Liver (tissue), 9 donors: ENCODE data around the gene ZC3H18. TPM values are rescaled to one million over a fixed set of nuclear protein-coding genes. Genes with fewer than 3 reads are reported as not detected.

Source experiments
- DNase-seq: peaks from one replicate; pipeline ENCODE4 v3.0.0-alpha.2; 2017; ENCODE audit warnings: low spot score
- H3K27ac ChIP-seq, 2 donors: one replicate each; pipeline ENCODE4 v1.7.0; 2013; ENCODE audit warnings: inconsistent platforms in 2 of 2, low read length in 2 of 2, control low read depth in 1 of 2, low read depth in 1 of 2, mild to moderate bottlenecking in 1 of 2
- H3K27me3 ChIP-seq, 4 donors: one replicate each; pipeline versions ENCODE4 v1.6.1 to v1.7.0; 2013; ENCODE audit warnings: low read length in 3 of 4, inconsistent platforms in 1 of 4, mild to moderate bottlenecking in 1 of 4, moderate library complexity in 1 of 4; ENCODE audit not compliant: control insufficient read depth in 4 of 4, insufficient read depth in 4 of 4
- H3K36me3 ChIP-seq, 4 donors: one replicate each; pipeline versions ENCODE4 v1.6.1 to v1.7.0; 2013; ENCODE audit warnings: low read length in 3 of 4, mild to moderate bottlenecking in 3 of 4, low read depth in 1 of 4, moderate library complexity in 1 of 4; ENCODE audit not compliant: control insufficient read depth in 4 of 4, insufficient read depth in 3 of 4
- H3K4me1 ChIP-seq, 4 donors: one replicate each; pipeline versions ENCODE4 v1.6.1 to v1.7.0; 2013; ENCODE audit warnings: low read length in 3 of 4, mild to moderate bottlenecking in 3 of 4, moderate library complexity in 1 of 4; ENCODE audit not compliant: control insufficient read depth in 4 of 4, insufficient read depth in 4 of 4
- H3K4me3 ChIP-seq, 3 donors: one replicate each; pipeline versions ENCODE4 v1.6.1 to v1.7.0; 2013; ENCODE audit warnings: low read length in 3 of 3, control low read depth in 1 of 3, low read depth in 1 of 3, mild to moderate bottlenecking in 1 of 3
- H3K9ac ChIP-seq, 2 donors: one replicate each; pipeline ENCODE4 v1.7.0; 2013; ENCODE audit warnings: low read length in 2 of 2, mild to moderate bottlenecking in 2 of 2, moderate library complexity in 2 of 2, control low read depth in 1 of 2, low read depth in 1 of 2
- H3K9me3 ChIP-seq, 4 donors: one replicate each; pipeline versions ENCODE4 v1.6.1 to v1.7.0; 2013; ENCODE audit warnings: low read length in 3 of 4; ENCODE audit not compliant: control insufficient read depth in 4 of 4
- ATF3 ChIP-seq: IDR thresholded peaks from 2 replicates; pipeline ENCODE4 v1.6.1; 2016; ENCODE audit warnings: antibody characterized with exemption
- CTCF ChIP-seq: fragments of 150-350 bp; IDR thresholded peaks from 2 replicates; pipeline ENCODE4 v1.5.1; 2017; ENCODE audit warnings: improper control_type of control experiment, low read depth, low read length; ENCODE audit not compliant: missing input control
- EGR1 ChIP-seq, 2 donors: IDR thresholded peaks; 2 replicates each; pipeline ENCODE4 v1.6.1; 2016 to 2018; ENCODE audit warnings: antibody characterized with exemption in 2 of 2, low read depth in 2 of 2
- FOXA2 ChIP-seq: IDR thresholded peaks from 2 replicates; pipeline ENCODE4 v1.6.1; 2016; ENCODE audit warnings: antibody characterized with exemption
- GABPA ChIP-seq, 2 donors: IDR thresholded peaks in 1 of 2; conservative IDR thresholded peaks in 1 of 2; 2 replicates each; pipeline ENCODE4 v1.6.1; 2016; ENCODE audit warnings: antibody characterized with exemption in 2 of 2, mild to moderate bottlenecking in 1 of 2, moderate library complexity in 1 of 2
- HNF4A ChIP-seq, 2 donors: conservative IDR thresholded peaks; 2 replicates each; pipeline ENCODE4 v1.6.1; 2016; ENCODE audit warnings: antibody characterized with exemption in 2 of 2, mild to moderate bottlenecking in 2 of 2
- HNF4G ChIP-seq: IDR thresholded peaks from 2 replicates; pipeline ENCODE4 v1.6.1; 2016; ENCODE audit warnings: antibody characterized with exemption
- JUND ChIP-seq, 2 donors: IDR thresholded peaks; 2 replicates each; pipeline ENCODE4 v1.6.1; 2016; ENCODE audit warnings: antibody characterized with exemption in 2 of 2
- MAX ChIP-seq: IDR thresholded peaks from 2 replicates; pipeline ENCODE4 v1.6.1; 2016; ENCODE audit warnings: antibody characterized with exemption
- NR2F2 ChIP-seq: IDR thresholded peaks from 2 replicates; pipeline ENCODE4 v1.6.1; 2016; ENCODE audit warnings: antibody characterized with exemption
- REST ChIP-seq: IDR thresholded peaks from 2 replicates; pipeline ENCODE4 v1.6.1; 2016; ENCODE audit warnings: antibody characterized with exemption, mild to moderate bottlenecking
- RXRA ChIP-seq, 2 donors: IDR thresholded peaks; 2 replicates each; pipeline ENCODE4 v1.6.1; 2017 to 2018; ENCODE audit warnings: antibody characterized with exemption in 2 of 2, mild to moderate bottlenecking in 1 of 2
- SP1 ChIP-seq: IDR thresholded peaks from 2 replicates; pipeline ENCODE4 v1.6.1; 2018; ENCODE audit warnings: antibody characterized with exemption, mild to moderate bottlenecking
- TAF1 ChIP-seq: conservative IDR thresholded peaks from 2 replicates; pipeline ENCODE4 v1.6.1; 2016; ENCODE audit warnings: antibody characterized with exemption, mild to moderate bottlenecking
- YY1 ChIP-seq: IDR thresholded peaks from 2 replicates; pipeline ENCODE4 v1.6.1; 2016; ENCODE audit warnings: antibody characterized with exemption, mild to moderate bottlenecking
- ZBTB33 ChIP-seq: IDR thresholded peaks from 2 replicates; pipeline ENCODE4 v1.6.1; 2016; ENCODE audit warnings: antibody characterized with exemption
- WGBS: extraction: QIAGEN DNeasy Blood & Tissue Kit; methylation state at CpG from one replicate; pipeline ENCODE4 v1.1.7; 2013; 5-methylcytosine and 5-hydroxymethylcytosine counted together
- polyA plus RNA-seq, 2 donors: library from polyadenylated mRNA; stranded (reverse) in 1 of 2; unstranded in 1 of 2; fragments of 200-250 nt in 1 of 2; fragments of >200 nt in 1 of 2; fragmentation: Nextera tagmentation in 1 of 2; extraction: Ambion mirVana in 1 of 2; gene quantifications; one replicate each; pipeline versions ENCODE4 v1.2.1 to v1.2.3, GENCODE V29; 2013 to 2015
- total RNA-seq, 2 donors: library from RNA; depleted of rRNA; stranded (reverse); fragments of >200 nt; gene quantifications; one replicate each; pipeline ENCODE4 v1.2.3, GENCODE V29; 2014
- donor health status: healthy.
- donor health status: healthy.
- donor health status: healthy.
- donor health status: healthy.
- donor health status: healthy.

Gene ZC3H18
- total and polyA plus RNA-seq, 4 donors = 10.2 to 10.9 (median 10.5) TPM

- H3K36me3 ChIP-seq = peaks cover 0 to 8% (median 0%) of the 10 kb centered on the region in 4 donors
- no peak overlapping the region for H3K27ac ChIP-seq
- no peak overlapping the region for H3K9ac ChIP-seq
- H3K9me3 ChIP-seq = no peaks in the 10 kb centered on the region
- TF ChIP-seq REST = no peak
- no peak for TF ChIP-seq RXRA (IDR thresholded peaks at IDR 0.05)
- TF ChIP-seq HNF4G = no peak
- TF ChIP-seq FOXA2 = no peak
- no peak for TF ChIP-seq TAF1
- no peak for TF ChIP-seq HNF4A (conservative IDR thresholded peaks at IDR 0.05)
- TF ChIP-seq CTCF = no peak
- TF ChIP-seq GABPA (IDR thresholded peaks at IDR 0.05 in 1 of 2, conservative IDR thresholded peaks at IDR 0.05 in 1 of 2) = no peak
- no peak for TF ChIP-seq YY1
- TF ChIP-seq ZBTB33 = no peak
- TF ChIP-seq ATF3 = no peak
- no peak for TF ChIP-seq SP1
- TF ChIP-seq NR2F2 = no peak
- no peaks in the 10 kb centered on the region for H3K27me3 ChIP-seq
- peaks cover 0 to 6% (median 0%) of the 10 kb centered on the region in 4 donors for H3K4me1 ChIP-seq
- no peak overlapping the region for H3K4me3 ChIP-seq
- 94% methylated on average over 22 of the region's 22 CpGs for WGBS
- DNase-seq = no peak
Measured at GRCh38 chr16:88676502-88677242, 106.5 kb downstream of the ZC3H18 start.

GRCh38 chr16:88677721-88678120 is 107.5 kb downstream of the ZC3H18 start:
- no peak for DNase-seq
- Histone ChIP-seq H3K27me3 (no peaks in the 10 kb centered on the region), H3K9ac (no peak overlapping the region), H3K4me3 (no peak overlapping the region), H3K4me1 (peaks cover 0 to 8% (median 0%) of the 10 kb centered on the region in 4 donors), H3K36me3 (peaks cover 0 to 8% (median 0%) of the 10 kb centered on the region in 4 donors), H3K27ac (no peak overlapping the region), H3K9me3 (no peaks in the 10 kb centered on the region)
- WGBS = 80% methylated on average over 13 of the region's 13 CpGs
- no peak for TF ChIP-seq FOXA2
- no peak for TF ChIP-seq RXRA (IDR thresholded peaks at IDR 0.05)
- TF ChIP-seq CTCF = no peak
- TF ChIP-seq HNF4G = no peak
- no peak for TF ChIP-seq JUND (IDR thresholded peaks at IDR 0.05)
- TF ChIP-seq NR2F2 = no peak
- no peak for TF ChIP-seq EGR1 (IDR thresholded peaks at IDR 0.05; ENCODE audit: low read depth in 2 of 2)
- no peak for TF ChIP-seq MAX
- no peak for TF ChIP-seq REST
- TF ChIP-seq ATF3 = no peak
- TF ChIP-seq YY1 = no peak
